OCI-M2 (cell line): Measurements from ENCODE around the gene ETV6.

Source experiments
- DNase-seq: peaks from one replicate; lab custom pipeline; 2025; ENCODE audit not compliant: unreplicated experiment; lab: John Stamatoyannopoulos, UW

ETV6 gene

DNA sequence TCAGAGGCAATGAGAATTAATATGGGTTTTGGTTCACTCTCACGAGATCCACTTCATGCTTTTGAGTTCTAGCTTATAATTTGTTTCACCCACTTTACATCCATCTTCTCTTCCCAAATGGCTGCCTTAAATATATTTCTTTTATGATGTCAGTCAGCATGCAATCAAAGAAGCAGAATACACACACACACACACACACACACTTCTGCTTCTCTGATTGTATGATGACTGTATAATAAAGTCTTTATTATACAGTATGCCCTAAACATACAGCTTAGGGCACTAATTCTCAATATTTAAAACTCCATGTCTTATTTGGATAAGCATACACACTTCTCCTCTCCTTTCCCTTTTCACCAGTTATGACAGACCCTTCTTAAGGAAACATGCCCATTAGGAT, 6.7 kb upstream of the ETV6 start:
- DNase-seq = no peak

DNA sequence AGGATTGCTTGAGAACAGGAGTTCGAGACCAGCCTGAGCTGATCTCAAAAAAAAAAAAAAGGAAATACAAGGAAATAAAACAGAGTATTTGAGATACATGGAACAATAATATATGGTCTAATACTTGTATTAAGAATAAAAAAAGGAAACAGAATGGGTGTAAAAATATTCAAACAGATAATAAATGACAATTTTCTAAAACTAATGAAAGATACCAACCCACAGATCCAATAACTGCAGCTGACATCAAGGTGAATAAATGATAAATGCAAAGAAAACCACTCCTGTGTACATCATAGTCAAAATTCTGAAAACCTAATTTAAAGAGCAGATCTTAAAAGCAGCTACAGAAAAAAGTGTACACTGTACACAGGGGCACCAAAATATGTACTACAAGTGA, 4.1 kb upstream of the ETV6 start:
- DNase-seq = no peak

GRCh38 chr12:11648514-11649412, 711 bp upstream of the ETV6 start:
- DNase-seq = peak; percentile 31

DNA sequence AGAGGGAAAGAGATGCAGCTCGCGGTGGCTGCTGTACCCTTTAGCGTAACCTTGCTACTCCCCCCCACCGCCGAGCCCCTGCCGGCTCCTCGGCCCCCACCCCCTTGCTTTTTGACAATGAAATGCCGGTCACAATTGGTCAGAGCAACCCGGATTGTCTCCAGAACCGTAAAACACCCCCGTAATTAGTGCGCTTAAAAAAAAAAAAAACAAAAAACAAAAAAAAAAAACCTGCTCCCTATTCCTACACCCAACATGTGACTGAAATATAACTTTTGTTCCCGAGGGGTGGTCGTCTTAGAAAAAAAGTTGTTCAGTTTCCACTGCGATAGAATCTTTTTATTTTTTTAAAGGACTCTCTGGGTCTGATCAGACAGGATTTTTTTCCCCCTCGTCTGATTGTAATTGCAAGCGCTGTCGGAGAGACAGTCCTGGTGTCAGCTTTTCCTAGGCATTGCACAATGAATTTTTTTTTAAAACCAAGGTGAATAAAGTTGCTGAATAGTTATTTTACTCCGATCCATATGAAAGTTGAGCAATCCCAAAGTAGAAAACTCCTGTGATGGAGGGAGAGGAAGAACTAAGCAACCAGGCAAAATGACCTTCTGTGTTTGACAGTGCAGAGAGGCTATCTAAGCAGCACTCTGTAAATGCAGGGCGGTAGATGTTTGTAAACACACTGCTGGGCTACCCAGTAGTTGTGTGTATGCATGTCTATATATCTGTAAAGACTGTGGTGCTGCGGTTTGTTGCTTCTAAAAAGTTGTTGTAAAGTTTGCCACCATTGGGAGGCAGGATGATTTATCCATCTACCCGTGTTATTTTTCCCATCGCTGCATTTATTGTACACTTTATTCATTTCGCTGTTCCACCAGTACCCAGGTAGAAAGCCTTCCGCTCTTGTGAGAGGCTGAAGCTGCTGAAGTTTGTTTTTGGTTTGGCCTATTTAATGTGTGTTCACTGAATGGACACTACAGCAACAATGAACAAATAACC, 1.1 kb downstream of the ETV6 start:
- DNase-seq = no peak

DNA sequence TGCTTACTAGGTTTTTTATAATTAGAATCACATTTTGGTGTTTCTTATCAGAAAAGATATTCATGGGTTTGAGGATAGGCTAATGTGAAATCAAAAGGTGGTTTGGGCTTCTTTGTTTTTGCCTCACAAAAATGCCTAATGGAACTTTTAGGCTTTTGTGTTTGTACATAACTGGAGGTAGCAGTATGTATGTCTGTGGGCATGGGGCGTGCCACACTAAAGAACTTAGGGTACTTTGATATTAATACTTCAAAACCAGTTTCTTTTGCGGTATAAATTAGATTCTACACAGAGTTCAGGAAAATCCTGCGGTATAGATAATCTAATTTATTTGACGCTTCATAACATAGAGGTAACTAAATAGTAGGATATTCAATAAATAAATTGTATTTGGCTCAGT, 1.9 kb downstream of the ETV6 start:
- DNase-seq = no peak

DNA sequence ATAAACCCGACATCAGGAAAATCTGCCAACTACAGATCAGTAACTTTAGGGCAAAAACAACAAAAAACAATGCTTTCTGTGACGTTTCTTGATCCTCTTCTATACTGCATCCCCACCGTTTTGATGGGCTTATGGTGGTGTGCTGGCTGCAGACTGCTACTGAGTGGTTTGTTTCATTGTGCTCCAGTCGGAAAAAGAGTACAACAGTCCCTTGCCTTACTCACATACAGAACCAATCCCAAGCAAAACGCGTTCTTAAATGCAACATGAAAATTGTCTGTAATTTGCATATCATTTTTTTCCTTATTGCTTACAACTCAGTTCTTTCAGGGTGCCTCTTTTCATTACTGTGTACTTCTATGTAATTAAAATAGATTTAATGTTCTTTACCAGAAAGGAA, 2.3 kb downstream of the ETV6 start:
- no peak for DNase-seq

- DNase-seq = no peak
These were observed 3.0 kb downstream of the ETV6 start for GRCh38 chr12:11652351-11653040.

DNA sequence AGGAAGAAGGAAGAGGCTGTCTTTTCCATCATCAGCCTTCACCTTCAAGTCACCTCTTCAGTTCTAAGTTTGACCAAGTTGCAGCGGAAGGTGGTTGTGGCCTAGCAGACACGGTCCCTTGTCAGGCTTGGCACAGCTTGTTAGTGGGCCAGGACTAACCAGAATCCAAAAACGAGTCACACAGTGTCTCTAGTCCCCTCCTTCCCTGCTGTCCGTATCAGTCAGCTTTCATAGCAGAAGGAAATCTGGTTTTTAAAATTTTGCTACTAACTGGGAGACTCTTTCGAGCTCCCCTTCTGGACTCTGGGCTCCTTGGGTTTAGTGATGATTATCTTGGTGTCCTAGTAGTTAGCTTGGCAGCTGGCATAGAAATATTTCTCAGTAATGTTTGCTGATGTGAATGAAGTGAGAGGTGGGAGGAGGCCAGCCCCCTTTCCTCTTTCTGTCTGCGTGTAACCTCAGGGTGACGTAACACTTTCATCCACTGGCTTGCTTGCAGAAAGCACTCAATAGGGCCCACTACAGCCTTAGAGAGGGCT, 3.8 kb downstream of the ETV6 start:
- no peak for DNase-seq

DNA sequence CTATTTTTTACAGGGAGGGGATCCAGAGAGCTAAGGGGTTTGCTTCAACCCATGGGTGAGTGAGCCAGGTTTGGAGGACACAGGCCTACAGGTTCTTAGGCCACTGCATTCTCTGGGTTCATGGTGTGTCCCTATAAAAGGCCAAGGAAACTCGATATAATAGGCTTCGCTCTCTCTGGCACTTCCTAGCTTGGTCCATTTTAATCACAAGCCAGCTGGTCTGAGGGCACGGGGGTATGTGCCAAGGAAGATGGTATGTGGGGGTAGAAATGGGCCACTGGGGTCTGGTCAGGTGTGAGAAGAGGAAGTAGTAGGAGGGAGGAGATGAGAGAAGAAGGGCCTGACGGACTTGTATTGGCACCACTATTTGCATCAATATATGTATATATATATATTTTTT, 4.9 kb downstream of the ETV6 start:
- no peak for DNase-seq

DNA sequence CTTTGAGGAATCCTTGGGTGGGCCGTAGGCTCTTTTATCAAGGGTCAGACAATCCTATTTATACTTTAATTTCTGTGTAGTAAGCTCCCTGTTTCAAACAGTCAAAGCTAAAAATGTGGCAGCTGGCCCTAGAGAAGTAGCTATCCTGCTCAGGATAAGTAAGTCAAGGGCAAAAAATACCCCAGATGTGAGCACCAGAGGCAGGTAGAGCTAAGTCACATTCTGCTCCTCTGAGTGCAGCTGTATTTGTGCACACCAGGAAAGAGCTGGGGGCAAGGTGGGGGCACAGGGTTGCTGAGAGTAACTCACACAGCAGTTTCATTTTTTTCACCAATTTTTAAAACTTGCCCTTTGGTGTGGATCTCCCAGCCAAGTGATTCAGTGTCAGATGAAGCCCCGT, 5.3 kb downstream of the ETV6 start:
- DNase-seq = no peak

DNA sequence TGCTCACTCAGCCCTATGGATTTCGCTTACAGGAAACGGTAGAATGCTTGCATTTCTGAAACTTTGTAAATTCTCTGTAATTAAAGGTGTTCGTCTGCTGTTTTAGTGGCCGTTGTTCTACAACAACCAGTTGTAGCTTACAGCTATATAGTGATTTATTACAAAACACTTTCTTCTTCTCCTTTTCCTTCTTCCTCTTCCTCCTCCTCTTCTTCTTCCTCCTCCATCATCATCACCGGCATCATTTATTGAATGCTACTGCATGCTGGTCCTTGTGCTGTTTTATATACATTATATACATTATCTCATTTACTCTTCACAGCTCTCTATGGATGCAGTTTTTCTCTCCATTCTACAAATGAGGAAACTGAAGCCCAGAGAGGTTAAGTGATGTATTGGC, 6.4 kb downstream of the ETV6 start:
- DNase-seq = no peak

- DNase-seq = no peak
These were observed 7.1 kb downstream of the ETV6 start for GRCh38 chr12:11656550-11656949.

DNA sequence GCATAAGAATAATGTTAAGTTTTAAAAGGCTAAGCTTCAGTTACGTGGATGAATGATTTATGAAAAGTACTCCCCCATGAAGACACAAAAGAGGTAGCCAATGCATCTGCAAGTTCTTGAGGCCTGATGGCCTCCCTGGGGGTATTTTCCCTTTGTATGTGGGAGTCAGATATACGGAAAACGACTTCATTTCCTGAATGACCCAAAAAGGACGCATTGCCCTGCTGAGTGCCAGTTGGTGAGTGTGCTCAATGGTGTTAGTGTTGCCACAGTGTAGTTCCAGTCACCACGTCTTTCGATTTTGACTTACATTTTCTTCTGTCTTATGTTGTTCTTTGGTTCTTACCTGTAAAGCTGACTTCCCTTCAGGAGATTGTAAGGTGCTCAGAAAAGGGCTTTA, 8.0 kb downstream of the ETV6 start:
- DNase-seq = no peak

DNA sequence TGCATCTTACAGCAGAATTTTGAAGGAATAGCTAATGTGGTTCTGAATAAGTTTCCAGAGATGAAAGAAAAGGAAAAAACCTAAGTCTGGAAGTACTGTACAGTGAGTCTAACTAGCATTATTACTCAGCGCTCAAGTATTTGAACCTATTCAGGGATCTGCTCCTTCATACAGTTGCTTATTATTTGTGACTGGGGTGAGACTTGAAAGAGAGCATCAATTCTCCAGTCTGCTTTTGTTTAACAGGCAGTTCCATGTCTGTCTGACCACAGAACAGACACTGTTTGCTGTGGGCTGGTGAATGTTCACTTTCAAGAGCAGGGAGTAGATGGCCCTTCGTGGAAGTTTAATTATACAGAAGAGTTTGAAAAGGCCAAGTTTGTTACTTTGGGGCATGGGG, 9.3 kb downstream of the ETV6 start:
- no peak for DNase-seq

GRCh38 chr12:11660624-11661023, 11.2 kb downstream of the ETV6 start:
- DNase-seq = no peak

- DNase-seq = no peak
These were observed 12.1 kb downstream of the ETV6 start for GRCh38 chr12:11661491-11662089.

- DNase-seq = no peak
These were observed 12.9 kb downstream of the ETV6 start for GRCh38 chr12:11662369-11662768.

DNA sequence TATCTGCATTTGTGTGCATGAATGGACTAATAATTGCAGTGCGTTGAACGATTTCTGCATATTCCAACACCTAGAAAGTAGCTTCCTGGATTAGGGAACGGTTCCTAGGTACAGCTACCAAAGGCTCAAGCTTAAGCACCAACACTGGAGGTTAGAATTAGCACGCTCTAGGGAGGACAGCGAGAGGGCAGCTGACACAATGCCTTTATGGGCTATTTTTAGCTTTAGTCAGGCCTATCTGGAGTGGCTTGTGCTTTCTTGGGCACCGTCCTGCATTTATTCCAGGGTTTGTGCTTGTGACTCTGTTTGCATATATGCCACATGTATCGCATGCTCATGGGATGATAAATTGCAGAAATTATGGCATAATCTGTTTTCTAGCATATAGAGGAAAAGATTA, 13.7 kb downstream of the ETV6 start:
- no peak for DNase-seq

DNA sequence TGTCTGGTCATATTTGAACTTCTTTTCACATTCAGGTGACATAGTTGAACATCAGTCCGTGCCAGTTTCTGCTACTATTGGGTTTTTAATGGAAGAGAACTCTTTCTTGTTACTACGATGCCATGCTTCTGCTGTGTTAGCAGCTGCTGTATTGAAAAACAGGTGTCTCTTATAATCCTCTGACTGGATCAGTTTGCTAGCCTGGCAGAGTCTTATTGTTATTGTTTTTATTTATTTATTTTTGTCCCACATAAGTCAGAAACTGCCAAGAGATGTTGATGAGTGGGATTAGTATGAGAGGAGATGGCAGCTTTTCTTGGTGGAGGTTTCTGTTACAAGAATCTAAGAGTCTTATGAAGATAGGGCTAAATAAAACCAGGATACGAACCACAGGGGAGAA, 14.6 kb downstream of the ETV6 start:
- DNase-seq = no peak

DNA sequence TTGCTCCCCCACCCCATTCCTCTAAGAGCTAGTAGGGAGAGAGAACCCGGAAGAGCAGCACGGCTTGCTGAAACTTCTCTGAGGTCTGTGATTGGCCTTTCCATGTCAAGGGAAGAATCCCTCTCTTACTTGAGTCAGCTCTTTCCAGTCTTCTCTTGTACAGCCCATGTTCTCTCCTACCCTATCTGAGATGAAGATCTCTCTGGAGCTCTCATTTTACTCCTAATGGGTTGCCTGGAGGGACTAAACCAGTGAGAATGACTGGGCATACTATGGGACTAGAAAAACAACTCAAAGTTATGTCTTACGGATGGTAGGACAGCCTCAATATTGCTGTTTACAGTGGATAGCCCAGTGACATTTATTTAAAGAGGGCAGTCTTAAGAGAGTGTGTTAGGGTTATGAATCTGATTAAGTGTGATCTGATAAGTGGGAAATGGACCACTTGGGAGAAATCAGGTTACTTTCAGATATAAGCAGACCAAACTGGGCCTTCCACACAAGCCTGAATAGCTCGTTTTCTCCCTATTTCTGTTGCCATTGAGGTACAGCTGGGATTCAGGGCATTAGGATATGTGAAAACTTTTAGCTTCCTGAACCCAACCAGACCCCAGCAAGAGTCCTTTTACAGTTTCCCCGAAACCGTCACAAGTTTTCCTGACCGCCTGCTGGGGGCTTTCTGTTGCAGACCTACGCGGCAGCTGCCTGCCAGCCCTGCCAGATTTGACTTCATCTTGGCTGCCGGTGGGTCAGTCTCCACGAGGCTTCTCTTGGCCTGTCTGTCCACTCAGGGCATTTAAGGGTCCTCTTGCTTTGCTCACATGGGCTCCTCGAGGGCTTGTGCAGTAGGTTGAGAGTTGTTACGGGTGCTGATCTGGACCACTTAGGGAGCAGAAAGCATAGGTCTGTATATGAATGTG, 16.9 kb downstream of the ETV6 start:
- no peak for DNase-seq
